22Rv1 (cell line): Measurements from ENCODE around the gene CCRL2.

Experiments used
- CTCF ChIP-seq: fragments of 450-650 bp; IDR thresholded peaks from 2 replicates; pipeline ENCODE4 v1.5.1; 2017; ENCODE audit warnings: mild to moderate bottlenecking
- ZFX ChIP-seq: fragments of 450-650 bp; IDR thresholded peaks from 2 replicates; pipeline ENCODE4 v1.6.1; 2017; ENCODE audit warnings: antibody characterized with exemption, borderline replicate concordance

- no peak for TF ChIP-seq CTCF
- no peak for TF ChIP-seq ZFX
These were observed 31.2 kb upstream of the CCRL2 start for GRCh38 chr3:46375814-46376213.
